Endothelial cell of umbilical vein (primary cell): ENCODE results near the gene SLC7A6. TPM values are rescaled to one million over a fixed set of nuclear protein-coding genes. Genes with fewer than 3 reads are reported as not detected.

Experiments
- BruUV-seq: library from RNA; stranded (reverse); fragments of 400-500 nt; replicated peaks from 2 replicates; lab custom pipeline; 2021; lab: Mats Ljungman, UMichigan
- CTCF ChIA-PET: fragments of 300-600, 350-600 bp; sonication (Branson Sonifier 250); formaldehyde crosslinking; loops from one replicate; lab custom pipeline; 2021; ENCODE audit warnings: antibody characterized with exemption, inconsistent platforms; lab: Charles Lee
- POLR2A ChIA-PET: fragments of 300-600, 350-600 bp; sonication (Branson Sonifier 250); formaldehyde crosslinking; loops from one replicate; lab custom pipeline; 2021; ENCODE audit warnings: antibody characterized with exemption, inconsistent platforms; lab: Charles Lee
- DNase-seq: peaks from one replicate; pipeline ENCODE4 v3.0.0-alpha.2; 2011; ENCODE audit warnings: low read depth, low spot score
- FAIRE-seq: peaks from 2 replicates; lab custom pipeline; 2011; peaks lifted over from hg19 to GRCh38; lab: Jason Lieb, UNC
- H2AFZ ChIP-seq: 2 replicates; pipeline ENCODE4 v1.6.0; 2012; ENCODE audit warnings: low read depth, low read length, control low read depth, inconsistent platforms
- H3K27ac ChIP-seq: 2 replicates; pipeline ENCODE4 v1.5.1; 2011; ENCODE audit warnings: low read depth, mild to moderate bottlenecking, control low read depth, low read length, moderate library complexity; ENCODE audit not compliant: insufficient read depth
- H3K27me3 ChIP-seq, 2 experiments: 2 replicates each; pipeline versions ENCODE4 v1.6.0 to v1.6.1; 2011; ENCODE audit warnings: low read length in 2 of 2, mixed read lengths in 1 of 2; ENCODE audit not compliant: control insufficient read depth in 2 of 2, insufficient read depth in 2 of 2
- H3K36me3 ChIP-seq, 2 experiments: 2 replicates in 1 of 2; 3 replicates in 1 of 2; pipeline ENCODE4 v1.5.1; 2011; ENCODE audit warnings: low read length in 2 of 2, mild to moderate bottlenecking in 1 of 2, moderate library complexity in 1 of 2; ENCODE audit not compliant: control insufficient read depth in 2 of 2, insufficient read depth in 2 of 2; ENCODE audit errors: extremely low read depth in 1 of 2
- H3K4me1 ChIP-seq: 3 replicates; pipeline ENCODE4 v1.5.1; 2011; ENCODE audit warnings: mild to moderate bottlenecking, low read length; ENCODE audit not compliant: control insufficient read depth, insufficient read depth; ENCODE audit errors: extremely low read depth
- H3K4me2 ChIP-seq: 2 replicates; pipeline ENCODE4 v1.6.1; 2011; ENCODE audit warnings: low read length, control low read depth, mixed read lengths; ENCODE audit not compliant: insufficient read depth
- H3K4me3 ChIP-seq, 3 experiments: fragments of 200-600 bp in 1 of 3; sonication (generic), shearing (Covaris generic) in 1 of 3; replicated peaks in 1 of 3; 2 replicates each; pipeline ENCODE4 v1.5.1; 2011 to 2016; ENCODE audit warnings: control low read depth in 3 of 3, low read length in 3 of 3, mild to moderate bottlenecking in 2 of 3, inconsistent platforms in 1 of 3, low read depth in 1 of 3, moderate library complexity in 1 of 3; ENCODE audit not compliant: insufficient read depth in 1 of 3
- H3K79me2 ChIP-seq: 2 replicates; pipeline ENCODE4 v1.6.0; 2012; ENCODE audit warnings: low read length, inconsistent platforms; ENCODE audit not compliant: control insufficient read depth, insufficient read depth
- H3K9ac ChIP-seq: replicated peaks from 2 replicates; pipeline ENCODE3; 2011; ENCODE audit warnings: low read length, control low read depth; ENCODE audit not compliant: insufficient read depth; ENCODE audit errors: extremely low read depth
- H3K9me1 ChIP-seq: replicated peaks from 3 replicates; pipeline ENCODE4 v1.6.0; 2011; ENCODE audit warnings: mild to moderate bottlenecking, low read length; ENCODE audit not compliant: control insufficient read depth, insufficient read depth; ENCODE audit errors: extremely low read depth
- H3K9me3 ChIP-seq: replicated peaks from 2 replicates; pipeline ENCODE4 v1.5.1; 2012; ENCODE audit warnings: low read length, inconsistent platforms; ENCODE audit not compliant: control insufficient read depth, insufficient read depth
- H4K20me1 ChIP-seq: replicated peaks from 2 replicates; pipeline ENCODE3; 2011; ENCODE audit warnings: mild to moderate bottlenecking, low read length; ENCODE audit not compliant: control insufficient read depth, insufficient read depth; ENCODE audit errors: extremely low read depth
- EZH2 ChIP-seq: IDR thresholded peaks from 2 replicates; pipeline ENCODE4 v1.6.1; 2012; ENCODE audit warnings: borderline replicate concordance, low read depth, mild to moderate bottlenecking, moderate library complexity, low read length, inconsistent platforms; ENCODE audit not compliant: severe bottlenecking
- FOS ChIP-seq: IDR thresholded peaks from 2 replicates; pipeline ENCODE4 v1.6.1; 2011; ENCODE audit warnings: mild to moderate bottlenecking, low read length, moderate library complexity, borderline replicate concordance; ENCODE audit not compliant: insufficient read depth
- GATA2 ChIP-seq: IDR thresholded peaks from 2 replicates; pipeline ENCODE4 v1.7.0; 2011; ENCODE audit warnings: low read depth, mild to moderate bottlenecking, moderate library complexity, mixed read lengths, low read length; ENCODE audit not compliant: insufficient read length, insufficient read depth
- JUN ChIP-seq: IDR thresholded peaks from 2 replicates; pipeline ENCODE4 v1.6.1; 2011; ENCODE audit warnings: borderline replicate concordance, low read depth; ENCODE audit not compliant: insufficient read length, insufficient read depth
- MYC ChIP-seq: IDR thresholded peaks from one replicate; pipeline ENCODE4 v1.6.1; 2011; ENCODE audit warnings: mild to moderate bottlenecking, low read depth, low read length
- POLR2A ChIP-seq: IDR thresholded peaks from 2 replicates; pipeline ENCODE4 v1.6.1; 2012; ENCODE audit warnings: low read depth, mild to moderate bottlenecking, control low read depth, low read length
- POLR2AphosphoS5 ChIP-seq: IDR thresholded peaks from 2 replicates; pipeline ENCODE4 v1.6.1; 2012; ENCODE audit warnings: low read depth, mild to moderate bottlenecking, control low read depth, low read length, moderate library complexity; ENCODE audit not compliant: insufficient read depth
- dilution Hi-C: fragments of 300-500 bp; cut with MboI; formaldehyde crosslinking; loops from one replicate; pipeline ENCODE4 v1.15.0; 2019; ENCODE audit warnings: low sequenced_read_pairs; ENCODE audit not compliant: extremely low pct_ligation_motif_present
- intact Hi-C: fragments of 100-400 bp; cut with micrococcal nuclease; formaldehyde crosslinking; loops from one replicate; pipeline ENCODE4 v1.10.0; 2022
- polyA plus RNA-seq, 4 experiments: library from polyadenylated mRNA; depleted of rRNA in 3 of 4; stranded (reverse) in 3 of 4; unstranded in 1 of 4; fragments of >200 nt; gene quantifications; 2 replicates each; pipeline versions ENCODE4 v1.2.1 to v1.2.3, GENCODE V29; 2011 to 2012; ENCODE audit warnings: missing spikeins in 1 of 4
- total RNA-seq: library from RNA; stranded (reverse); gene quantifications from 2 replicates; pipeline ENCODE4 v1.2.3, GENCODE V29; 2021
- TF ChIP-seq, protein P1 (sequence below): IDR thresholded peaks from 2 replicates; pipeline ENCODE4 v1.6.1; 2011; ENCODE audit not compliant: insufficient read depth, insufficient read length
- TF ChIP-seq, protein P2 (sequence below), 2 donors: IDR thresholded peaks; 1 replicate in 1 of 2; 2 replicates in 1 of 2; pipeline ENCODE4 v1.5.1; 2011; ENCODE audit warnings: low read length in 2 of 2, mild to moderate bottlenecking in 2 of 2, moderate library complexity in 2 of 2, control low read depth in 1 of 2, inconsistent platforms in 1 of 2, low read depth in 1 of 2; ENCODE audit not compliant: insufficient read depth in 1 of 2; ENCODE audit errors: extremely low read depth in 1 of 2

Gene SLC7A6
- total and polyA plus RNA-seq, 2 donors (not counting 3 experiments of a cell fraction or from before 2014, with no cell fraction given) = 68.0 to 86.5 TPM

GRCh38 chr16:68338326-68339119, 74.2 kb downstream of the SLC7A6 start:
- ChIA-PET CTCF (interaction anchor here (0.6 kb wide), 1 partner anchor 348 kb away, joined by 4 read pairs; no protein-coding TSS in a partner anchor), POLR2A (no interaction called here)
- Histone ChIP-seq H3K36me3 (peaks cover 5 to 34% of the 10 kb centered on the region in 2 experiments), H3K4me2 (no peak overlapping the region), H4K20me1 (no peaks in the 10 kb centered on the region), H3K4me3 (no peak overlapping the region), H3K27me3 (no peaks in the 10 kb centered on the region), H2AFZ (no peak overlapping the region), H3K4me1 (no peaks in the 10 kb centered on the region), H3K9me3 (no peaks in the 10 kb centered on the region), H3K27ac (no peak overlapping the region), H3K79me2 (no peaks in the 10 kb centered on the region), H3K9ac (no peak overlapping the region), H3K9me1 (no peaks in the 10 kb centered on the region)
- no TSS peak for BruUV-seq
- intact Hi-C loops = no loop called here
- DNase-seq = no peak
- dilution Hi-C loops = no loop called here
- TF ChIP-seq EZH2 (no peak), POLR2AphosphoS5 (no peak), GATA2 (no peak), MYC (no peak), FOS (no peak), POLR2A (no peak), JUN (no peak)
- TF ChIP-seq, protein P1, sequence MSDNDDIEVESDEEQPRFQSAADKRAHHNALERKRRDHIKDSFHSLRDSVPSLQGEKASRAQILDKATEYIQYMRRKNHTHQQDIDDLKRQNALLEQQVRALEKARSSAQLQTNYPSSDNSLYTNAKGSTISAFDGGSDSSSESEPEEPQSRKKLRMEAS = no peak
- TF ChIP-seq, protein P2, sequence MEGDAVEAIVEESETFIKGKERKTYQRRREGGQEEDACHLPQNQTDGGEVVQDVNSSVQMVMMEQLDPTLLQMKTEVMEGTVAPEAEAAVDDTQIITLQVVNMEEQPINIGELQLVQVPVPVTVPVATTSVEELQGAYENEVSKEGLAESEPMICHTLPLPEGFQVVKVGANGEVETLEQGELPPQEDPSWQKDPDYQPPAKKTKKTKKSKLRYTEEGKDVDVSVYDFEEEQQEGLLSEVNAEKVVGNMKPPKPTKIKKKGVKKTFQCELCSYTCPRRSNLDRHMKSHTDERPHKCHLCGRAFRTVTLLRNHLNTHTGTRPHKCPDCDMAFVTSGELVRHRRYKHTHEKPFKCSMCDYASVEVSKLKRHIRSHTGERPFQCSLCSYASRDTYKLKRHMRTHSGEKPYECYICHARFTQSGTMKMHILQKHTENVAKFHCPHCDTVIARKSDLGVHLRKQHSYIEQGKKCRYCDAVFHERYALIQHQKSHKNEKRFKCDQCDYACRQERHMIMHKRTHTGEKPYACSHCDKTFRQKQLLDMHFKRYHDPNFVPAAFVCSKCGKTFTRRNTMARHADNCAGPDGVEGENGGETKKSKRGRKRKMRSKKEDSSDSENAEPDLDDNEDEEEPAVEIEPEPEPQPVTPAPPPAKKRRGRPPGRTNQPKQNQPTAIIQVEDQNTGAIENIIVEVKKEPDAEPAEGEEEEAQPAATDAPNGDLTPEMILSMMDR (IDR thresholded peaks at IDR 0.05; ENCODE audit: extremely low read depth in 1 of 2, insufficient read depth in 1 of 2, low read depth in 1 of 2, low read length in 2 of 2) = no peak
- FAIRE-seq = no peak
